Fibroblast of lung (primary cell): Measurements from ENCODE around the gene DOK4.

Experiments used
- EZH2 ChIP-seq: IDR thresholded peaks from 2 replicates; pipeline ENCODE4 v1.5.1; 2012; ENCODE audit warnings: low read length, control low read depth, mild to moderate bottlenecking; ENCODE audit errors: missing control alignments
- TF ChIP-seq, protein P1 (sequence below), 2 donors: IDR thresholded peaks in 1 of 2; conservative IDR thresholded peaks in 1 of 2; 1 replicate in 1 of 2; 2 replicates in 1 of 2; pipeline ENCODE4 v1.5.1; 2011 to 2012; ENCODE audit warnings: low read length in 2 of 2, control low read depth in 1 of 2, inconsistent platforms in 1 of 2, low read depth in 1 of 2, mild to moderate bottlenecking in 1 of 2

DNA sequence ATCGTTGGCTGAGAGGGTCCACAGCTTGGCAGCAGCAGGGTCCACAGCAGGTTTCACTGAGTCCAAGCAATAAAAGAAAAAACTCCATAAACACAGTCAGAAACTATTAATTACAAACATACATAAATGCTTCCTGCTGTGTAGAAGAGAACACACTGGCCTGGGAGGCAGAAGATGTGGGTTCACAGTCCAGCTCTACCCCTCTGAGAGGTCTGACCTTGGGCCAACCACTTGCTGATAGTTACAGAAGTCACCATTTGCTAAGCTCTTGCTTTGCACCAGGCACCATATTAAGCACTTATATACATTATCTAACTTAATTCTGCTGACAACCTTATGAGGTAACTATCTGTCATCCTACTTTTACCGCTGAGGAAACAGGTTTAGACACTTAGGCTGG, 53.8 kb downstream of the DOK4 start:
- TF ChIP-seq, protein P1, sequence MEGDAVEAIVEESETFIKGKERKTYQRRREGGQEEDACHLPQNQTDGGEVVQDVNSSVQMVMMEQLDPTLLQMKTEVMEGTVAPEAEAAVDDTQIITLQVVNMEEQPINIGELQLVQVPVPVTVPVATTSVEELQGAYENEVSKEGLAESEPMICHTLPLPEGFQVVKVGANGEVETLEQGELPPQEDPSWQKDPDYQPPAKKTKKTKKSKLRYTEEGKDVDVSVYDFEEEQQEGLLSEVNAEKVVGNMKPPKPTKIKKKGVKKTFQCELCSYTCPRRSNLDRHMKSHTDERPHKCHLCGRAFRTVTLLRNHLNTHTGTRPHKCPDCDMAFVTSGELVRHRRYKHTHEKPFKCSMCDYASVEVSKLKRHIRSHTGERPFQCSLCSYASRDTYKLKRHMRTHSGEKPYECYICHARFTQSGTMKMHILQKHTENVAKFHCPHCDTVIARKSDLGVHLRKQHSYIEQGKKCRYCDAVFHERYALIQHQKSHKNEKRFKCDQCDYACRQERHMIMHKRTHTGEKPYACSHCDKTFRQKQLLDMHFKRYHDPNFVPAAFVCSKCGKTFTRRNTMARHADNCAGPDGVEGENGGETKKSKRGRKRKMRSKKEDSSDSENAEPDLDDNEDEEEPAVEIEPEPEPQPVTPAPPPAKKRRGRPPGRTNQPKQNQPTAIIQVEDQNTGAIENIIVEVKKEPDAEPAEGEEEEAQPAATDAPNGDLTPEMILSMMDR (conservative IDR thresholded peaks at IDR 0.05 in 1 of 2, IDR thresholded peaks at IDR 0.05 in 1 of 2; ENCODE audit: low read depth in 1 of 2, low read length in 2 of 2), result no peak
- no peak for TF ChIP-seq EZH2
